Activated CD8-positive, alpha-beta memory T cell treated with anti-CD3 and anti-CD28 coated beads for 24 hours (primary cell): ENCODE results near the gene STK32C.
"Not testable (repeated sequence)": the region's sequence is repeated elsewhere in the genome, so short reads cannot be mapped to it uniquely, and the experiment has no call there.

ENCODE experiments used
- DNase-seq: peaks from one replicate; pipeline ENCODE4 v3.0.0-alpha.2; 2020

STK32C gene

GRCh38 chr10:132279873-132280645, 27.7 kb downstream of the STK32C start:
- DNase-seq, result no peak

GRCh38 chr10:132277311-132277741, 30.4 kb downstream of the STK32C start:
- no peak for DNase-seq

- DNase-seq, result no peak
Measured at GRCh38 chr10:132276706-132277105, 31.0 kb downstream of the STK32C start.

GRCh38 chr10:132276179-132276675, 31.5 kb downstream of the STK32C start:
- DNase-seq, result no peak

- DNase-seq, result no peak
Measured at GRCh38 chr10:132275426-132276178, 32.1 kb downstream of the STK32C start.

- no peak for DNase-seq
Measured at GRCh38 chr10:132274986-132275385, 32.8 kb downstream of the STK32C start.

- DNase-seq, result no peak
Measured at GRCh38 chr10:132274581-132274980, 33.2 kb downstream of the STK32C start.

GRCh38 chr10:132273966-132274365, 33.8 kb downstream of the STK32C start:
- no peak for DNase-seq

- DNase-seq, result no peak
Measured at GRCh38 chr10:132273304-132273944, 34.3 kb downstream of the STK32C start.

GRCh38 chr10:132272231-132272971, 35.3 kb downstream of the STK32C start:
- no peak for DNase-seq

GRCh38 chr10:132271458-132272230, 36.1 kb downstream of the STK32C start:
- no peak for DNase-seq

GRCh38 chr10:132270721-132271457, 36.9 kb downstream of the STK32C start:
- DNase-seq, result no peak

GRCh38 chr10:132270256-132270655, 37.5 kb downstream of the STK32C start:
- no peak for DNase-seq

GRCh38 chr10:132269266-132270230, 38.2 kb downstream of the STK32C start:
- no peak for DNase-seq

GRCh38 chr10:132267916-132268315, 39.8 kb downstream of the STK32C start:
- DNase-seq, result not testable (repeated sequence)

GRCh38 chr10:132266594-132267161, 41.1 kb downstream of the STK32C start:
- no peak for DNase-seq

- no peak for DNase-seq
Measured at GRCh38 chr10:132265890-132266496, 41.8 kb downstream of the STK32C start.

- no peak for DNase-seq
Measured at GRCh38 chr10:132264966-132265889, 42.5 kb downstream of the STK32C start.
